Hematopoietic multipotent progenitor cell treated with erythropoietin and hydrocortisone succinate and interleukin-3 and kit ligand, for 4 days (in vitro differentiated cells): ENCODE data around the gene MAP2K2.

Experiments
- DNase-seq: peaks from one replicate; pipeline ENCODE4 v3.0.0-alpha.2; 2015

Gene MAP2K2

GRCh38 chr19:4077800-4078684 lies 45.9 kb downstream of the MAP2K2 start:
- peak; percentile 82 for DNase-seq

- no peak for DNase-seq
Measured at GRCh38 chr19:4077007-4077374, 46.9 kb downstream of the MAP2K2 start.

GRCh38 chr19:4075373-4075772 lies 48.5 kb downstream of the MAP2K2 start:
- peak; percentile 68 for DNase-seq

- no peak for DNase-seq
Measured at GRCh38 chr19:4071610-4072009, 52.3 kb downstream of the MAP2K2 start.

- DNase-seq: peak; percentile 86
Measured at GRCh38 chr19:4069331-4069959, 54.5 kb downstream of the MAP2K2 start.

GRCh38 chr19:4068047-4068966 lies 55.6 kb downstream of the MAP2K2 start:
- peak; percentile 56 for DNase-seq

GRCh38 chr19:4067396-4068046 lies 56.4 kb downstream of the MAP2K2 start:
- peak; percentile 88 for DNase-seq

GRCh38 chr19:4066682-4067395 lies 57.1 kb downstream of the MAP2K2 start, which contains the start of gene ZBTB7A:
Gene ZBTB7A (minus strand): TSS chr19:4066899. CDS start chr19:4055232, 11,667 bp downstream.
- peak; percentile 98 for DNase-seq

- no peak for DNase-seq
Measured at GRCh38 chr19:4066176-4066606, 57.7 kb downstream of the MAP2K2 start.

- peak; percentile 99 for DNase-seq
Measured at GRCh38 chr19:4065430-4066175, 58.3 kb downstream of the MAP2K2 start.

- peak; percentile 76 for DNase-seq
Measured at GRCh38 chr19:4064496-4065260, 59.2 kb downstream of the MAP2K2 start.

- no peak for DNase-seq
Measured at GRCh38 chr19:4064149-4064495, 59.8 kb downstream of the MAP2K2 start.

GRCh38 chr19:4063369-4064148 lies 60.4 kb downstream of the MAP2K2 start:
- DNase-seq: no peak

GRCh38 chr19:4062419-4063368 lies 61.2 kb downstream of the MAP2K2 start:
- no peak for DNase-seq

- DNase-seq: no peak
Measured at GRCh38 chr19:4061683-4062418, 62.1 kb downstream of the MAP2K2 start.

GRCh38 chr19:4061178-4061682 lies 62.7 kb downstream of the MAP2K2 start:
- peak; percentile 56 for DNase-seq

- no peak for DNase-seq
Measured at GRCh38 chr19:4060621-4061177, 63.2 kb downstream of the MAP2K2 start.
